Neural cell (in vitro differentiated cells): ENCODE results near the gene ZDHHC1. TPM values are rescaled to one million over a fixed set of nuclear protein-coding genes. Genes with fewer than 3 reads are reported as not detected.

Experiments used
- H2AFZ ChIP-seq: fragments of 200-600, 300-800 bp; sonication (generic), shearing (Covaris generic); 2 replicates; pipeline ENCODE4 v1.6.0; 2014; ENCODE audit warnings: low read depth, mild to moderate bottlenecking, antibody characterized with exemption, low read length, moderate library complexity
- H3F3A ChIP-seq: fragments of 200-600 bp; shearing (Covaris generic); 2 replicates; pipeline ENCODE4 v1.6.1; 2016; ENCODE audit warnings: mild to moderate bottlenecking, moderate library complexity, mixed read lengths, antibody characterized with exemption, low read length; ENCODE audit not compliant: insufficient read depth, poor library complexity, severe bottlenecking
- H3K27ac ChIP-seq: fragments of 200-600, 300-800 bp; sonication (generic), shearing (Covaris generic); 2 replicates; pipeline ENCODE4 v1.5.1; 2014; ENCODE audit warnings: mild to moderate bottlenecking, low read length, moderate library complexity
- H3K27me3 ChIP-seq: fragments of 300-800, 200-600 bp; sonication (generic), shearing (Covaris generic); 2 replicates; pipeline ENCODE4 v1.6.0; 2014; ENCODE audit warnings: mild to moderate bottlenecking, low read depth, low read length, moderate library complexity; ENCODE audit not compliant: insufficient read depth
- H3K36me3 ChIP-seq: fragments of 300-800, 200-600 bp; sonication (generic), shearing (Covaris generic); 2 replicates; pipeline ENCODE4 v1.5.1; 2014; ENCODE audit warnings: mild to moderate bottlenecking, antibody characterized with exemption, low read length, moderate library complexity; ENCODE audit not compliant: insufficient read depth
- H3K4me2 ChIP-seq: fragments of 300-800, 200-600 bp; sonication (generic), shearing (Covaris generic); 2 replicates; pipeline ENCODE4 v1.6.0; 2014; ENCODE audit warnings: mild to moderate bottlenecking, low read length
- H3K4me3 ChIP-seq: fragments of 300-800, 200-600 bp; sonication (generic), shearing (Covaris generic); 2 replicates; pipeline ENCODE4 v1.5.1; 2014; ENCODE audit warnings: mild to moderate bottlenecking, low read length, moderate library complexity
- H3K79me2 ChIP-seq: fragments of 200-600 bp; shearing (Covaris generic); replicated peaks from 2 replicates; pipeline ENCODE4 v1.6.0; 2014; ENCODE audit warnings: mild to moderate bottlenecking, low read length, moderate library complexity; ENCODE audit not compliant: insufficient read depth
- H3K9ac ChIP-seq: fragments of 300-800, 200-600 bp; sonication (generic), shearing (Covaris generic); 2 replicates; pipeline ENCODE4 v1.6.1; 2016; ENCODE audit warnings: mild to moderate bottlenecking, low read length, mixed read lengths
- H3K9me2 ChIP-seq: fragments of 200-600 bp; shearing (Covaris generic); 2 replicates; pipeline ENCODE4 v1.6.1; 2016; ENCODE audit warnings: mild to moderate bottlenecking, low read length, mixed read lengths; ENCODE audit not compliant: insufficient read depth
- H3K9me3 ChIP-seq: fragments of 200-600, 300-800 bp; sonication (generic), shearing (Covaris generic); 2 replicates; pipeline ENCODE4 v1.6.1; 2016; ENCODE audit warnings: mild to moderate bottlenecking, mixed run types, low read length, moderate library complexity, mixed read lengths
- H4K20me1 ChIP-seq: fragments of 200-600 bp; shearing (Covaris generic); 2 replicates; pipeline ENCODE4 v1.6.1; 2016; ENCODE audit warnings: mild to moderate bottlenecking, mixed run types; ENCODE audit not compliant: insufficient read depth
- CTCF ChIP-seq: fragments of 450-650 bp; IDR thresholded peaks from 2 replicates; pipeline ENCODE4 v1.5.1; 2014; ENCODE audit warnings: antibody characterized with exemption, mild to moderate bottlenecking, moderate library complexity; ENCODE audit not compliant: poor library complexity, severe bottlenecking
- EP300 ChIP-seq: fragments of 450-650 bp; conservative IDR thresholded peaks from 2 replicates; pipeline ENCODE4 v1.6.1; 2014; ENCODE audit warnings: antibody characterized with exemption, mild to moderate bottlenecking, moderate library complexity; ENCODE audit not compliant: poor library complexity, severe bottlenecking
- EZH2 ChIP-seq: fragments of 200-600, 300-800 bp; shearing (Covaris generic), sonication (generic); IDR thresholded peaks from 2 replicates; pipeline ENCODE4 v1.6.1; 2014; ENCODE audit warnings: antibody characterized with exemption, low read length, borderline replicate concordance, mild to moderate bottlenecking; ENCODE audit not compliant: insufficient read depth, poor library complexity, severe bottlenecking
- MXI1 ChIP-seq: fragments of 450-650 bp; conservative IDR thresholded peaks from 2 replicates; pipeline ENCODE4 v1.6.1; 2014; ENCODE audit warnings: antibody characterized with exemption, mild to moderate bottlenecking; ENCODE audit not compliant: poor library complexity, severe bottlenecking
- POLR2AphosphoS5 ChIP-seq: IDR thresholded peaks from 2 replicates; pipeline ENCODE4 v1.6.1; 2012
- RAD21 ChIP-seq: fragments of 450-650 bp; conservative IDR thresholded peaks from 2 replicates; pipeline ENCODE4 v1.6.1; 2014; ENCODE audit warnings: antibody characterized with exemption, mild to moderate bottlenecking, moderate library complexity
- REST ChIP-seq: IDR thresholded peaks from 2 replicates; pipeline ENCODE4 v1.6.1; 2012; ENCODE audit warnings: borderline replicate concordance
- SMC3 ChIP-seq: fragments of 450-650 bp; conservative IDR thresholded peaks from 2 replicates; pipeline ENCODE4 v1.6.1; 2014; ENCODE audit warnings: antibody characterized with exemption, mild to moderate bottlenecking, moderate library complexity; ENCODE audit not compliant: poor library complexity
- TAF1 ChIP-seq: IDR thresholded peaks from 2 replicates; pipeline ENCODE4 v1.6.1; 2012; ENCODE audit warnings: low read depth
- polyA plus RNA-seq: library from polyadenylated mRNA; depleted of rRNA; stranded (reverse); fragments of >200 nt; gene quantifications from 2 replicates; pipeline ENCODE4 v1.2.3, GENCODE V29; 2014

ZDHHC1 gene
- polyA plus RNA-seq, 1 donor from 2014 or later = 1.7 TPM

DNA sequence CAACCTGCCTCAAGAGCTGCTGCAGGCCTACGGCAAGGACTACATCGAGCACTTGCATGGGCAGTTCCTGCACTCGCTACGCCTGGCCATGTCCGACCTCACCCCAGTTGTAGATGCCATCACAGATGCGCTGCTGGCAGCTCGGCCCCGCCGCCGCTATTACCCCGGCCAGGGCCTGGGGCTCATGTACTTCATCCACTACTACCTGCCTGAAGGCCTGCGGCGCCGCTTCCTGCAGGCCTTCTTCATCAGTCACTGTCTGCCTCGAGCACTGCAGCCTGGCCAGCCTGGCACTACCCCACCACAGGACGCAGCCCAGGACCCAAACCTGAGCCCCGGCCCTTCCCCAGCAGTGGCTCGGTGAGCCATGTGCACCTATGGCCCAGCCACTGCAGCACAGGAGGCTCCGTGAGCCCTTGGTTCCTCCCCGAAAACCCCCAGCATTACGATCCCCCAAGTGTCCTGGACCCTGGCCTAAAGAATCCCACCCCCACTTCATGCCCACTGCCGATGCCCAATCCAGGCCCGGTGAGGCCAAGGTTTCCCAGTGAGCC is 20.4 kb upstream of the ZDHHC1 start:
- no peak overlapping the region for H3K27ac ChIP-seq
- no peak overlapping the region for H3K9ac ChIP-seq
- no peak overlapping the region for H3K4me2 ChIP-seq
- no peaks in the 10 kb centered on the region for H3K36me3 ChIP-seq
- H3K9me2 ChIP-seq = no peaks in the 10 kb centered on the region
- H3K79me2 ChIP-seq = no peaks in the 10 kb centered on the region
- H2AFZ ChIP-seq = no peak overlapping the region
- no peaks in the 10 kb centered on the region for H4K20me1 ChIP-seq
- no peaks in the 10 kb centered on the region for H3F3A ChIP-seq
- H3K27me3 ChIP-seq = peaks cover 7% of the 10 kb centered on the region
- TF ChIP-seq CTCF (no peak), SMC3 (no peak), REST (no peak), TAF1 (no peak), POLR2AphosphoS5 (no peak), RAD21 (no peak), EP300 (no peak), MXI1 (no peak), EZH2 (no peak)
- no peaks in the 10 kb centered on the region for H3K9me3 ChIP-seq
- no peak overlapping the region for H3K4me3 ChIP-seq

DNA sequence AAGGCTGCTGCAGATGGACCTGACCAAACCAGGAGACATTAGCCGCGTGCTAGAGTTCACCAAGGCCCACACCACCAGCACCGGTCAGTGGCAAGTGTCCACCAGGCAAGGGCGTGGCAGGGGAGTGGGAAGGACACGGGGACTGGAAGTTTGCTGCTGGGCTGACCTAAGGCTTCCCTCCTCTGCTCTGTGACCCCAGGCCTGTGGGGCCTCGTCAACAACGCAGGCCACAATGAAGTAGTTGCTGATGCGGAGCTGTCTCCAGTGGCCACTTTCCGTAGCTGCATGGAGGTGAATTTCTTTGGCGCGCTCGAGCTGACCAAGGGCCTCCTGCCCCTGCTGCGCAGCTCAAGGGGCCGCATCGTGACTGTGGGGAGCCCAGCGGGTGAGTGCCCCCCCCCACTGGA is 19.5 kb upstream of the ZDHHC1 start:
- Histone ChIP-seq H3F3A (no peaks in the 10 kb centered on the region), H3K36me3 (no peaks in the 10 kb centered on the region), H3K79me2 (no peaks in the 10 kb centered on the region), H3K9ac (no peak overlapping the region), H3K27me3 (peaks cover 11% of the 10 kb centered on the region), H3K4me3 (no peak overlapping the region), H3K4me2 (no peak overlapping the region), H3K27ac (no peak overlapping the region), H2AFZ (no peak overlapping the region), H3K9me2 (no peaks in the 10 kb centered on the region), H3K9me3 (no peaks in the 10 kb centered on the region), H4K20me1 (no peaks in the 10 kb centered on the region)
- no peak for TF ChIP-seq TAF1
- no peak for TF ChIP-seq CTCF
- TF ChIP-seq RAD21 = no peak
- TF ChIP-seq SMC3 = no peak
- no peak for TF ChIP-seq EZH2
- no peak for TF ChIP-seq REST
- TF ChIP-seq POLR2AphosphoS5 = no peak
- TF ChIP-seq MXI1 = no peak
- TF ChIP-seq EP300 = no peak
